EH (cell line): ENCODE results near the gene SLC12A5.

Experiments
- DNase-seq: peaks from one replicate; pipeline ENCODE4 v3.0.0-alpha.2; 2015; ENCODE audit warnings: low read depth

SLC12A5 gene

GRCh38 chr20:46028110-46028509, 905 bp upstream of the SLC12A5 start:
- DNase-seq: no peak

GRCh38 chr20:46030284-46031013, 1.4 kb downstream of the SLC12A5 start:
- no peak for DNase-seq

DNA sequence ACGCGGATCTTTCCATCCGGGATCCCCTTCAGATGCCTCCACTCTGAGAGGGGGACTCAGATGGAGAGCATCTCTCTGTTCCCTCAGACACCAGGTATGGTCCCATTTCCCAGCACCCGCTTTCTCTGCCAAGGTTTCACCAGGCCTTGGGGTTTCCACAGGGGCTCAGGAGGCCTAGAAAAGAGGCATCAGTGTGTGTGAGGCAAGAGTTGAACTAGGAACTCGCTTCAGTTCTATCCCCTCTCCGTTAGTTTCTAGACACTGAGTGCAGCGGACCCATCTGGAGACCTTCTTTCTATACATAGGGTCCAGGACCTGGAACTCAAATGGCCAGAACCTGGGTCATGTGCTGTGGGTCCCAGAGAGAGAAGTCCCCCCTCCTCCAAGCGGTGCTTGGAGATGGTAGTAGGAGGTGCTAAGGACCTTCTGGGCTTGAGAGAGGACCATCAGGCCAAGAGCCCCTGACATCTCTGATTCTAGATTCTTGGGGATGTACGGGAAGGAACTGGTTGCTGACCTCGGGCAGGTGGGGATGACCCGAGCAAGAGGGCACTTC, 2.1 kb downstream of the SLC12A5 start:
- DNase-seq: no peak

DNA sequence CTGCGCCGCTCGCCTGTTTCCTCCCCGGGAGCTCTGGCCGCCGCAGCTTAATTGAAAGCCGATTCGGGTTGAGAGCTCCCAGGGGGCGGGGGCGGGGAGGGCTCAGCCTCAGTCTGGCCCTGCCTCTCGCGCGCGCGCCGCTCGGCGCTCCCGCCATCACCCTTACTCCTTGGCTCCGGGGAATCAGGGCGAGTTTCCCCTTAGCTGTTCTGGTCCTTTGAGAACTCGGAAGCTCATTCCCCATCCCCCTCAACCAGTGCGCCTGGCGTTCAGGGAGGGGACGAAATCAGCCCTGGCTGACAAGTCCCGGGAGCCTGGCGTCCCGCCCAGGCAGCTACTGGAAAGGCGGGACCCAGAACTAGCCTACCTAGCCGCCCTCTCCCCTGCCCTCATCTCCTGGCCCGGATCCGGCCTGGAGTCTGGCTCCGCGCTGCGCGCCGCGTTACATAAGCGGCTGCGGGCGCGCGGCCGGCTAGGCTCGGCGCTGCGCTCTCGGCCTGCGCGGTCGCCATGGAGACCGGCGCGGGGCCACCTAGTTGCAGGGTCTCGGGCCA, 2.8 kb downstream of the SLC12A5 start:
- DNase-seq: no peak

- peak; percentile 4 for DNase-seq
These were observed 5.0 kb downstream of the SLC12A5 start for GRCh38 chr20:46034039-46034438.

GRCh38 chr20:46035253-46035652, 6.2 kb downstream of the SLC12A5 start:
- DNase-seq: no peak

GRCh38 chr20:46035713-46036112, 6.7 kb downstream of the SLC12A5 start:
- DNase-seq: no peak

DNA sequence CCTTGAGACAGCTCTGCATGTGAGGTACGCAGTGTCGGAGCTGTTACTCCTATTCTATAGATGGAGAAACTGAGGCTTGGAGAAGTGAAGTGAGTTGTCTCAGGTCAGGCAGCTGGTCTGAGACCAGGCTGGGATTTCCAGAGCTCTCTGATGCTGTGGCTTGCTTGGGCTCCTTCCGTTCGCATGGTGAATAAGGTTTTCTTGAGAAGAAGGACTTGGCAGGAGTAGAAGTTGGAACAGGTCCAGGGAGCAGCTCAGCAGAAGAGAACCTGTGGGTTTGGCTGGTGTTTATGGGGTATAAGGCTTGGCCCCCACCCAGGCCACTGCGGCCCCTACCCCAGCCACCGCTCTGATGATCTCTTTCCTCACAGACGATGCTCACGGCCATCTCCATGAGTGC, 7.4 kb downstream of the SLC12A5 start:
- no peak for DNase-seq

DNA sequence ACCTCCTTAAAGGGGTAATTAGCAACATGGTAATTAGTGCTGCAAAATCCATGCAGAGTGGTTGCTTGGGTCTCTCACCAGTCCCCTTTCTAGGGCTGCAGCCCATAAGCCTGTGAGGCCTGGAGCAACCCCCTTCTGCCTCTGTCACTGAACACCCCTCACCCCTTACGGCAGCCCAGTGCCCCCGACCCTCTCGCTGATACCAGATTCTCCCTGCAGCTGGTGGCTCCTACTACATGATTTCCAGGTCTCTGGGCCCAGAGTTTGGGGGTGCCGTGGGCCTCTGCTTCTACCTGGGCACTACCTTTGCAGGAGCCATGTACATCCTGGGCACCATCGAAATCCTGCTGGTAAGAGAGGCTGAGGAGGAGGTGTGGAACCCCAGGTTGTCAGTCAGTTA, 8.0 kb downstream of the SLC12A5 start:
- DNase-seq: no peak

- DNase-seq: peak; percentile 57
These were observed 12.0 kb downstream of the SLC12A5 start for GRCh38 chr20:46040902-46041535.

GRCh38 chr20:46043556-46043955, 14.5 kb downstream of the SLC12A5 start:
- DNase-seq: no peak

DNA sequence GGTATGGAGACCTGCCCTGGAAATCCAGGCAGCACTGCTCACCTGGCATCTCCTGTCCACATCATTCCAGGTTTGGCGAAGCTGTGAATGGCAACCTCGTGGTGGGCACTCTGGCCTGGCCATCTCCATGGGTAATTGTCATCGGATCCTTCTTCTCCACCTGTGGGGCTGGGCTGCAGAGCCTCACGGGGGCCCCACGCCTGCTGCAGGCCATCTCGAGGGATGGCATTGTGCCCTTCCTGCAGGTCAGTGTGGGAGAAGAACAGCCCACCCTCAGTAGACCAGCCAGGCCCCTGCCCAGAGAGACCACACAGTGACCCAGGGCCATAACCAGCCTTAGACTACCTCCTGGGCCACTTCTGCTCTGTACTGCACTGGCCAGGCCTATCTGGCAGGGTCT, 15.9 kb downstream of the SLC12A5 start:
- no peak for DNase-seq

GRCh38 chr20:46046588-46047310, 17.7 kb downstream of the SLC12A5 start:
- no peak for DNase-seq

- no peak for DNase-seq
These were observed 18.8 kb downstream of the SLC12A5 start for GRCh38 chr20:46047821-46048220.

GRCh38 chr20:46049190-46049589, 20.2 kb downstream of the SLC12A5 start:
- no peak for DNase-seq

DNA sequence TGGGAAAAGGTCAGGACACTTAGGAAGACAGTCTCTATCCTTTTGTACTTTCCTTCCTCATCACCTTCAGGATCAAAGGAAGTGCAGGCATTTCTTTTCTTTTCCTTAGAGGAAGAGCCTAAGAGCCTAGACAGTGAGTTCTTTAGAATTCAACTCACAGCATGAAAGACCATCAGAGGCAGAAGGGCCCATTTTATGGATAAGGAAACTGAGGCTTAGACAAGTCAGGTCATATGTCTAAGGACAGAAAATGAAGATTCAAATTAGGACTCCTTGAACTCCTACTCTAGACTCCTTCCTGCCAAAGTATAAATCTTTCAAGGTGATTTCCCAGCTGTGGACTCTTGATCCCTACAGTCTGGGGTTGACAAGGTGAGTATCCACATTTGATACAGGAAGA, 20.8 kb downstream of the SLC12A5 start:
- no peak for DNase-seq

- DNase-seq: no peak
These were observed 21.4 kb downstream of the SLC12A5 start for GRCh38 chr20:46050444-46050843.

DNA sequence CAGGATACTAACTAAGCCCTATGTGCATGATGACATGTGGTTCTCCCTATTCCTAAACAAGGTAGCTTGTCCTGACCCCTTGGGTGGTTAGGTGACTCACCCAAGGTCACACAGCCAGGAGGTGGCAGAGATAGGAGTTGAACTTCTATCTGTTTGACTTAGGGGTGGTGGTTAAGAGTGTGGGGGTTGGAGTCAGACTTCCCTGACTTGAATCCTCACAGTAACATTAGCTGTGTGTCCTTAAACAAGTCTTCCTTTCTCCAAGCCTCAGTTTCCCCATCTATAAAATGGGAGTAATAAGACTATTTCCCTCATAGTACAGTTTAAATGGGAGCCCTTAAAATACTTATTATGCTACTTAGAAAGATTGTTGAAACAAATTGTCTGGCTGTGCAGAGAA, 21.9 kb downstream of the SLC12A5 start:
- no peak for DNase-seq

GRCh38 chr20:46051556-46052308, 22.7 kb downstream of the SLC12A5 start:
- DNase-seq: no peak

- no peak for DNase-seq
These were observed 24.4 kb downstream of the SLC12A5 start for GRCh38 chr20:46053416-46053815.

DNA sequence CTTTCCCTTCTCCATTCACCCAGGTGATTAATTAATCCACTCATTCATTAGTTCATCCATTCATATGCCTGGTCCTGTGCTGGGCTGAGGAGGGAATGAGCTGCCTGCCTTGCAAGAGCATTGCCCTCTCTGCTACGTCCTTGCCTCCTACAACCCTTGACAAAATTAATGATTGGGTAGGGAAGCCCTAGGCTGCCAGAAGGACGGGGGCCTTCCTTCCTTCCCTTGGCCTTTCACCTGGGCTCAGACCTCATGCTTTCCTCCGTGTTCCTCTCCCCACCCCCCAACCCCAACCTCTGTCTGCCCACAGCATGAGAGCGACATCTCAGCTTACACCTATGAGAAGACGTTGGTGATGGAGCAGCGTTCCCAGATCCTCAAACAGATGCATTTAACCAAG, 25.6 kb downstream of the SLC12A5 start:
- no peak for DNase-seq

DNA sequence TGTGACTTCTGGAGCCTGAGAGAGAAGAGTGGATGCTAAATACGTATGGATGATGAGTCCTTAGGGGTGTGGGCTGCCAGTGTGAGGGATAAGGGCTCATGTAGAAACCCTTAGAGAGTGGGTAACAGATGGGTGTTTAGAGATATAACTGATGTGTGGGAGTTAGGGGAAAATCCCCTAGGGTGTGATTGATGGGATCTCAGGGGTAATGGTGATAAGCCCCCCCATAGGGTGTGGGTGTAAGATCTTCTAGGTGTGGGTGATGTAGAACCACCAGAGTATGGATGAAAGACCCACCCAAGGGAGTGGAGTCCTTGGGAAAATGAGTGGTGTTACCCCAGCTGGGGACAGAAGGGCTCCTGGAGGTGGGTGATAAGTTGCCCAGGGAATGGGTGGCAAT, 26.3 kb downstream of the SLC12A5 start:
- no peak for DNase-seq
